ENCODE measurements around the gene UTS2B. TPM values are rescaled to one million over a fixed set of nuclear protein-coding genes. Genes with fewer than 3 reads are reported as not detected.

The UTS2B gene
- total and polyA plus RNA-seq, 2 of the 13 experiments (the other 11 are each of a cell fraction or from before 2014, with no cell fraction given): 0.03 to 0.46 TPM

- TF ChIP-seq THAP8 (CRISPR knock-in tag; IDR thresholded peaks at IDR 0.05; ENCODE audit: borderline replicate concordance) (no peak), KLF6 (CRISPR knock-in tag; IDR thresholded peaks at IDR 0.05) (no peak), ELF4 (CRISPR knock-in tag; IDR thresholded peaks at IDR 0.05; ENCODE audit: borderline replicate concordance) (no peak), ARID2 (CRISPR knock-in tag; IDR thresholded peaks at IDR 0.05; ENCODE audit: borderline replicate concordance) (no peak)
Observed at GRCh38 chr3:191313296-191313695, 17.0 kb downstream of the UTS2B start (continued).

- H3K36me3 ChIP-seq (replicated peaks in 1 of 2; ENCODE audit: control insufficient read depth in 1 of 2, insufficient read depth in 2 of 2, low read length in 2 of 2): no peaks in the 10 kb centered on the region
- BruUV-seq (replicated peaks): no TSS peak
- DNase-seq (ENCODE audit: low spot score) (no peak), FAIRE-seq (no peak), ATAC-seq (no peak)
- H3K4me2 ChIP-seq (ENCODE audit: low read depth, low read length): no peak overlapping the region
- no peaks in the 10 kb centered on the region for H4K20me1 ChIP-seq (ENCODE audit: insufficient read depth, low read length)
- no peak overlapping the region for H2AFZ ChIP-seq (ENCODE audit: low read length)
- POLR2A ChIA-PET: no interaction called here
- H3K27ac ChIP-seq (ENCODE audit: extremely low read length, insufficient read depth, low read length): no peak overlapping the region
- 19% methylated on average over 4 of the region's 4 CpGs for WGBS (ENCODE audit: low lambda C conversion rate)
- CTCF ChIA-PET (ENCODE audit: low intra/inter-chr PET ratio, low total read pairs): no interaction called here
- H3K4me3 ChIP-seq (replicated peaks in 1 of 3; ENCODE audit: insufficient read depth in 1 of 3, low read depth in 2 of 3, low read length in 3 of 3): no peak overlapping the region
- no peaks in the 10 kb centered on the region for H3K79me2 ChIP-seq (ENCODE audit: insufficient read depth, low read length)
- no peak overlapping the region for H3K9ac ChIP-seq (ENCODE audit: insufficient read depth, low read depth, low read length)
- H3K4me1 ChIP-seq (ENCODE audit: insufficient read depth, low read length): no peaks in the 10 kb centered on the region
- no peaks in the 10 kb centered on the region for H3K27me3 ChIP-seq (ENCODE audit: control insufficient read depth in 1 of 2, insufficient read depth in 2 of 2, low read length in 2 of 2)
- H3K9me3 ChIP-seq (ENCODE audit: low read length): no peaks in the 10 kb centered on the region
- intact Hi-C loops (cut with micrococcal nuclease; ENCODE audit: unreplicated experiment): no loop called here
- in situ Hi-C loops (cut with HindIII; ENCODE audit: extremely low pct_ligation_motif_present, low pct_unique_long_range_greater_than_20kb): no loop called here
- no peak for TF ChIP-seq ZNF136 (CRISPR knock-in tag; IDR thresholded peaks at IDR 0.05; ENCODE audit: low read depth)
- no peak for TF ChIP-seq ZNF710 (CRISPR knock-in tag; IDR thresholded peaks at IDR 0.05; ENCODE audit: borderline replicate concordance)
- TF ChIP-seq ZNF761 (CRISPR knock-in tag; conservative IDR thresholded peaks at IDR 0.05): no peak
- TF ChIP-seq NCOA1 (CRISPR knock-in tag; IDR thresholded peaks at IDR 0.05): no peak
- no peak for TF ChIP-seq ZSCAN31 (CRISPR knock-in tag; IDR thresholded peaks at IDR 0.05; ENCODE audit: low read depth)
- no peak for TF ChIP-seq ZNF503 (CRISPR knock-in tag; IDR thresholded peaks at IDR 0.05)
- TF ChIP-seq RARG (CRISPR knock-in tag; IDR thresholded peaks at IDR 0.05; ENCODE audit: low read depth): no peak
- TF ChIP-seq ZNF30 (CRISPR knock-in tag; IDR thresholded peaks at IDR 0.05): no peak
- TF ChIP-seq ZBTB21 (CRISPR knock-in tag; IDR thresholded peaks at IDR 0.05): no peak
- TF ChIP-seq JDP2 (CRISPR knock-in tag; IDR thresholded peaks at IDR 0.05; ENCODE audit: borderline replicate concordance): no peak
- no peak for TF ChIP-seq ISX (CRISPR knock-in tag; conservative IDR thresholded peaks at IDR 0.05)
- no peak for TF ChIP-seq FUBP1 (CRISPR knock-in tag; IDR thresholded peaks at IDR 0.05; ENCODE audit: borderline replicate concordance)
- TF ChIP-seq ARNTL (CRISPR knock-in tag; IDR thresholded peaks at IDR 0.05): no peak
- TF ChIP-seq REL (CRISPR knock-in tag; conservative IDR thresholded peaks at IDR 0.05): no peak
Observed at GRCh38 chr3:191307341-191307740, 23.0 kb downstream of the UTS2B start.
